Duodenal mucosa (tissue), 2 donors: ENCODE results near the gene MRPL55.

Experiments
- H3K27ac ChIP-seq: one replicate; pipeline ENCODE4 v1.7.0; 2013; ENCODE audit warnings: low read depth, low read length
- H3K27me3 ChIP-seq, 2 donors: one replicate each; pipeline ENCODE4 v1.7.0; 2013; ENCODE audit warnings: low read length in 2 of 2, control low read depth in 1 of 2; ENCODE audit not compliant: insufficient read depth in 2 of 2, control insufficient read depth in 1 of 2
- H3K36me3 ChIP-seq, 2 donors: one replicate each; pipeline ENCODE4 v1.7.0; 2013; ENCODE audit warnings: low read length in 2 of 2, control low read depth in 1 of 2; ENCODE audit not compliant: insufficient read depth in 2 of 2, control insufficient read depth in 1 of 2
- H3K4me1 ChIP-seq, 2 donors: one replicate each; pipeline ENCODE4 v1.7.0; 2013; ENCODE audit warnings: low read length in 2 of 2, control low read depth in 1 of 2; ENCODE audit not compliant: insufficient read depth in 2 of 2, control insufficient read depth in 1 of 2
- H3K4me3 ChIP-seq, 2 donors: one replicate each; pipeline ENCODE4 v1.7.0; 2013; ENCODE audit warnings: low read length in 2 of 2, low read depth in 1 of 2
- H3K9ac ChIP-seq, 2 donors: one replicate each; pipeline ENCODE4 v1.7.0; 2013; ENCODE audit warnings: low read length in 2 of 2, low read depth in 1 of 2
- H3K9me3 ChIP-seq, 2 donors: one replicate each; pipeline ENCODE4 v1.7.0; 2013; ENCODE audit warnings: low read length in 2 of 2, control low read depth in 1 of 2; ENCODE audit not compliant: control insufficient read depth in 1 of 2

The MRPL55 gene

GRCh38 chr1:228079013-228079412, 30.1 kb downstream of the MRPL55 start:
- H3K9ac ChIP-seq: no peak overlapping the region
- no peak overlapping the region for H3K27ac ChIP-seq
- H3K27me3 ChIP-seq: peaks cover 0 to 3% of the 10 kb centered on the region in 2 donors
- H3K9me3 ChIP-seq: no peaks in the 10 kb centered on the region
- H3K4me1 ChIP-seq: peaks cover 9 to 13% of the 10 kb centered on the region in 2 donors
- no peak overlapping the region for H3K4me3 ChIP-seq
- H3K36me3 ChIP-seq: no peaks in the 10 kb centered on the region

DNA sequence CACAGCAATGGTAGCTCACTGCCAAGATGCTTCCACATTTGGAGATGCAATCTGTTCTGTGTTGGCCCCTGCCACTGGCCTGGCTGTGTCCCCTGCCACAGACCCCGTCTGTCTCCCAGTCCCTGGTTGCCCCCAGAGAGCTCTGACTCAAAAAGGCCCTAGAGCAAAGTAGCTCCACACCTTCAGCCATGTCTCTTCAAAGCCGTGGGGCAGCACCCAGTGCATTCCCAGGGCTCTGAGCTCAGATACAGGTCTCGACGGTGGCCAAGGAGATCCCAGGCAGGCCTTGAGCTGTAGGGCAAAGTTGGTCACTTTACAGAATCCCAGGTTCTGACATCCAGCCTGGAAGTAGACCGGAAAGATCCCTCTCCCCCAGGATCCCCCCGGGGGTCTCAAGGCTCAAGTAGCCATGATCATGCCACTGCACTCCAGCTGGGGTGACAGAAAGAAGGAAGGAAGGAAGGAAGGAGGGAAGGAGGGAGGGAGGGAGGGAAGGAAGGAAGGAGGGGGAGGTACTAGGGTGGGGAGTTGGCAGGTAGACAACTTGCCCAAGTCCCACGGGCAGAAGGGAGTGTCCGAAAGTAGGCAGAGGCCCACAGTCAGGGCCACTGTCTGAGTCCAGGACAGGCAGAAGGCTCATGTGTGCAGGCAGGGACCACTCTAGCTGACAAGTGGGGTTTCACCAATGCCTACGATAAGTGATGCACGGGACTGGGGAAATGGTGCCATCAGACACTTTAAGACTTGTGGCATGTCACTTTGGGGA, 31.4 kb downstream of the MRPL55 start:
- H3K9ac ChIP-seq: no peak overlapping the region
- no peaks in the 10 kb centered on the region for H3K9me3 ChIP-seq
- H3K4me3 ChIP-seq: no peak overlapping the region
- H3K27me3 ChIP-seq: peaks cover 0 to 10% of the 10 kb centered on the region in 2 donors
- no peaks in the 10 kb centered on the region for H3K36me3 ChIP-seq
- H3K27ac ChIP-seq: no peak overlapping the region
- peaks cover 7 to 9% of the 10 kb centered on the region in 2 donors for H3K4me1 ChIP-seq

DNA sequence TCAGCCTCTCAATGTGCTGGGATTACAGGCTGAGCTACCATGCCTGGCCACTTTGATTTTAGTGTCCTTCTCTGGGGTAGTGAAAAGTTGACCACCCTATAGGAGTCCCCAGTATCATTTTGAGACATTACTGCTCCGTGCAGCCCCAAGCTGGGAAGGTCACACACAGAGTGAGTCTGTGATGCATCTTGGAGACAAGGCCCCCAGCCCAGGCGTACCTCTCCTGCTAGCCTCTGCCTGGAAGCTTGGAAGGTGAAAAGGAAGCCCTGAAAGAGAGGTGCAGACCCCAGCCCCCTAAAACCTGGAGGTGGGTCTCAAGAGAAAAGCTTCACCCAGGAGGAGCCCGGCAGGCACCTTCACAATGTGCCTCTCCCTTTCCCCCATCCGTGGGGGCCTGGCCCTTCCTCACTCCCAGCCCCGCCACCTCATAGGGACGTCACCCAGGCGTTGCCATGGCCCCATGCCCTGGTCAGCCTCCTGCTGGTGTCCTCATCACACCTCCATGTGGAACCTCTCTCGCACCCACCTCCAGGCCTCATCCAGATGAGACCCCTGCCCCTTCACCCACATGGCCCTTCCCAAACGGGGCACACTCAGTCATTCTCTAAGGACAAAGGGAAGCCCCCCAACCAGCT, 32.2 kb downstream of the MRPL55 start:
- Histone ChIP-seq H3K27ac (no peak overlapping the region), H3K4me3 (no peak overlapping the region), H3K9me3 (no peaks in the 10 kb centered on the region), H3K36me3 (no peaks in the 10 kb centered on the region), H3K4me1 (peaks cover 7 to 9% of the 10 kb centered on the region in 2 donors), H3K27me3 (peaks cover 5 to 14% of the 10 kb centered on the region in 2 donors), H3K9ac (no peak overlapping the region)

DNA sequence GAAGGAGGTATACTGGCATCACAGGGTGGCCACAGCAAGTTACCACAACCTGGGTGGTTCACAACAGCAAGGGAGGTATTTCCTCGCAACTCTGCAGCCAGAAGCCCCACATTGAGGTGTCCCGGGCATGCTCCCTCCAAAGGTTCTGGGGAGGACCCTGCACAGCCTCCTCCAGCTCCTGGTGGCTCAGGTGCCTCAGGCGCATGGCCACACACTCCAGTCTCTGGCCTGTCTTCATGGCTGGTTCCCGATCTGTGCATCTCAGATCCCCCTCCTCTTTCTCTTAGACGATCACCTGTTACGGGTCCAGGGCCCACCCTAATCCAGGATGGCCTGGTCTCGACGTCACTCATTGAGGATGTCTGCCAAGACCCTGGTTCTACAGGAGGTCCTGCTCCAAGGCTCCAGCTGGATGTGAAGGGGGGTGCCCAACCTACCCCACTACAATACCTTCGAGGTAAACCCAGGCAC, 33.3 kb downstream of the MRPL55 start:
- H3K9me3 ChIP-seq: no peaks in the 10 kb centered on the region
- H3K4me3 ChIP-seq: no peak overlapping the region
- H3K27me3 ChIP-seq: peaks cover 6 to 14% of the 10 kb centered on the region in 2 donors
- no peak overlapping the region for H3K27ac ChIP-seq
- H3K4me1 ChIP-seq: no peaks in the 10 kb centered on the region
- H3K9ac ChIP-seq: no peak overlapping the region
- H3K36me3 ChIP-seq: no peaks in the 10 kb centered on the region

- no peaks in the 10 kb centered on the region for H3K9me3 ChIP-seq
- H3K4me1 ChIP-seq: no peaks in the 10 kb centered on the region
- no peaks in the 10 kb centered on the region for H3K36me3 ChIP-seq
- H3K9ac ChIP-seq: no peak overlapping the region
- no peak overlapping the region for H3K4me3 ChIP-seq
- no peak overlapping the region for H3K27ac ChIP-seq
- peaks cover 6 to 14% of the 10 kb centered on the region in 2 donors for H3K27me3 ChIP-seq
Measured at GRCh38 chr1:228074954-228075730, 34.0 kb downstream of the MRPL55 start.

GRCh38 chr1:228073857-228074545, 35.1 kb downstream of the MRPL55 start:
- no peaks in the 10 kb centered on the region for H3K4me1 ChIP-seq
- H3K27me3 ChIP-seq: peaks cover 6 to 17% of the 10 kb centered on the region in 2 donors
- H3K4me3 ChIP-seq: no peak overlapping the region
- no peak overlapping the region for H3K9ac ChIP-seq
- H3K36me3 ChIP-seq: no peaks in the 10 kb centered on the region
- no peaks in the 10 kb centered on the region for H3K9me3 ChIP-seq
- no peak overlapping the region for H3K27ac ChIP-seq

- Histone ChIP-seq H3K36me3 (no peaks in the 10 kb centered on the region), H3K4me1 (no peaks in the 10 kb centered on the region), H3K27me3 (peaks cover 6 to 20% of the 10 kb centered on the region in 2 donors), H3K9me3 (no peaks in the 10 kb centered on the region), H3K27ac (no peak overlapping the region), H3K4me3 (no peak overlapping the region), H3K9ac (no peak overlapping the region)
Measured at GRCh38 chr1:228073061-228073856, 35.8 kb downstream of the MRPL55 start.

GRCh38 chr1:228072658-228073043, 36.4 kb downstream of the MRPL55 start:
- no peaks in the 10 kb centered on the region for H3K4me1 ChIP-seq
- H3K9me3 ChIP-seq: no peaks in the 10 kb centered on the region
- H3K36me3 ChIP-seq: no peaks in the 10 kb centered on the region
- H3K27me3 ChIP-seq: peaks cover 6 to 20% of the 10 kb centered on the region in 2 donors
- no peak overlapping the region for H3K27ac ChIP-seq
- no peak overlapping the region for H3K9ac ChIP-seq
- no peak overlapping the region for H3K4me3 ChIP-seq

DNA sequence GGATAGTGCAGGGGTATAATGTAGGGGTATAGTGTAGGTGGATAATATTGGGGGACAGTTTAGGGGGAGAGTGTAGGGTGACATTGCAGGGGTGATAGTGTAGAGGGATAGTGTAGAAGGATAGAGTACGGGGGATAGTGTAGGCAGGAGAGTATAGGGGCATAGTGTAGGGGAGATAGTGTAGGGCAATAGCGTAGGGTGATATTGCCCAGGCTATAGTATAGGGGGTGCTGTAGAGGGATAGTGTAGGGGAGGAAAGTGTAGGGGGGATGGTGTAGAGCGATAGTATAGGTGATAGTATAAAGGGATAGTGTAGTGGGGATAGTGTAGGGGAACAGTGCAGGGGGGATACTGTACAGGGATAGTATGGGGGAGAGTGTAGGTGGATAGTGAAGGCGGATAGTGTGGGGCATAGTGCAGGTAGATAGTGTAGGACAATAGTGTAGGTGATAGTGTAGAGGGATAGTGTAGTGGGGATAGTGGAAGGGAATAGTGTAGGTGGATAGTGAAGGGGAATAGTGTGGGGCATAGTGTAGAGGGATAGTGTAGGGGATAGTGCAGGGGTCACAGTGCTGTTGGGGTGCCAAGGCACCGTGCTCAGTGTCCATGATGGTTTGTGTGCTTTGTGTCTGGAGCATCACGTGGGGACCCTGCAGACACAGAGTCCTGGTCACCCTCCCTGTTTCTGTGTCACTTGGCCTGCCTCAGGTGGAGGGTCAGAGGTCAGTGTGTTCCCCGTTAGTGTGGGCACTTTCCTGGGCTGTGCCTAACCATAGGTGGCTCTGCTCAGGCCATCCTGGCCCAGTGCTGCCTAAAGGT, 37.1 kb downstream of the MRPL55 start:
- Histone ChIP-seq H3K27ac (no peak overlapping the region), H3K9ac (no peak overlapping the region), H3K4me1 (no peaks in the 10 kb centered on the region), H3K4me3 (no peak overlapping the region), H3K27me3 (peaks cover 10 to 24% of the 10 kb centered on the region in 2 donors), H3K36me3 (no peaks in the 10 kb centered on the region), H3K9me3 (no peaks in the 10 kb centered on the region)
